Measurements from ENCODE around the gene UNC119B.
A peak's percentile ranks its signal among the peaks of the same experiment; 100 is the strongest.

The UNC119B gene

DNA sequence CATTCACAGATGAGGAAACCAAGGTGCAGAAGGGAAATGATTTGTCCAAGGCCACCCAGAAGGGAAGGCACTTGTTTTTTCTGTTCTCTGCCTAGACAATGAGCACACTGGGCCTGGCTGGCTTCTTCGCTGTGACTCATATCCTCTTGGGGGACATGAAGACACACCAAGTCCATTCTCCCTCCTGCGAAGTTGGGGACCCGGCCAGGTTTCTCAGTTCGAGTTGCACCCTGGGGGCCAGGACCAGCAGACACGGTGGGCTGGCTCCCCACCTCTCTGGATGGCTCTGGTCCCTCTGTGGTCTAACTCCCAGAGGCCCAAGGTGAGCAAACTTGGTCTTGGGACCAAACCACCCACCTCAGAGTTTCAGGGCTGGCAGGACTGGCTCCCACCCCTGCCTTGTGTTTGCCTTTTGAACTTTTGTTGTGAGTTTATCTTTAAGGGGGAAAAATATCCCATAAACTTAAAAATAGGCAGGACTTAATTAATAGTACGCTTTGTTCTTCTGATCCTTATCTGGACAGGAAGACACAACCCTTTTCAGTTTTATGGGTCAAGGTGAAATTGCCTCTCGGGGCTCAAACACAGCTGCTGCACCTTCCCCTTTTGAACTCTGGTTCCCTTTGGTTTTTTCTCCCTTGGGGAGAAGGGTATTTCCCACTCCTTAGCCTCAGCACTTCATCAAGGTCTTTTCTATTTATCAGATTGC lies 32.3 kb upstream of the UNC119B start:
- Mint-ChIP-seq H3K4me1 (no peaks in the 10 kb centered on the region), H3K4me3 (no peak overlapping the region), H3K27me3 (ENCODE audit: low read depth, poor library complexity) (peaks cover 5% of the 10 kb centered on the region), H3K27ac (no peak overlapping the region), H3K9me3 (no peaks in the 10 kb centered on the region), H3K36me3 (ENCODE audit: low read depth) (no peaks in the 10 kb centered on the region)
- no peak for TF ChIP-seq CTCF (IDR thresholded peaks at IDR 0.05)
- no peak for DNase-seq

DNA sequence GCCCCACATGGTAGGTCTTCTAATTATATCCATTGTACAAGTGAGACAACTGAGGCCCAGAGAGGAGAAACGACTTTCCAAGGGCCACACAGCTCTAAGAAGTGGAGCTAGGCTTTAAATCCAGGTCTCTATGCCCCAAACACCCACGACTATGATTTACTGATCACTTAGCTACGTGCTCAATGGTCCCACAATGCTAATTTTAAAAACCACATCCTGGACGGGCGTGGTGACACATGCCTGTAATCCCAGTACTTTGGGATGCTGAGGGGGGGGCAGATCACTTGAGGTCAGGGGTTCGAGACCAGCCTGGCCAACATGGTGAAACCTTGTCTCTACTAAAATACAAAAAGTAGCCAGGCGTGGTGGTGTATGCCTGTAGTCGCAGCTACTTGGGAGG lies 31.7 kb upstream of the UNC119B start:
- H3K4me1 Mint-ChIP-seq, result no peaks in the 10 kb centered on the region
- no peak for DNase-seq
- no peaks in the 10 kb centered on the region for H3K36me3 Mint-ChIP-seq (ENCODE audit: low read depth)
- no peak overlapping the region for H3K27ac Mint-ChIP-seq
- H3K4me3 Mint-ChIP-seq, result no peak overlapping the region
- no peak for TF ChIP-seq CTCF (IDR thresholded peaks at IDR 0.05)
- no peaks in the 10 kb centered on the region for H3K9me3 Mint-ChIP-seq
- peaks cover 5% of the 10 kb centered on the region for H3K27me3 Mint-ChIP-seq (ENCODE audit: low read depth, poor library complexity)

GRCh38 chr12:120680165-120680738 lies 30.0 kb upstream of the UNC119B start:
- Mint-ChIP-seq H3K27ac (no peak overlapping the region), H3K9me3 (no peaks in the 10 kb centered on the region), H3K4me1 (no peaks in the 10 kb centered on the region), H3K36me3 (ENCODE audit: low read depth) (no peaks in the 10 kb centered on the region), H3K4me3 (no peak overlapping the region), H3K27me3 (ENCODE audit: low read depth, poor library complexity) (peaks cover 4% of the 10 kb centered on the region)
- no peak for TF ChIP-seq CTCF (IDR thresholded peaks at IDR 0.05)
- no peak for DNase-seq

DNA sequence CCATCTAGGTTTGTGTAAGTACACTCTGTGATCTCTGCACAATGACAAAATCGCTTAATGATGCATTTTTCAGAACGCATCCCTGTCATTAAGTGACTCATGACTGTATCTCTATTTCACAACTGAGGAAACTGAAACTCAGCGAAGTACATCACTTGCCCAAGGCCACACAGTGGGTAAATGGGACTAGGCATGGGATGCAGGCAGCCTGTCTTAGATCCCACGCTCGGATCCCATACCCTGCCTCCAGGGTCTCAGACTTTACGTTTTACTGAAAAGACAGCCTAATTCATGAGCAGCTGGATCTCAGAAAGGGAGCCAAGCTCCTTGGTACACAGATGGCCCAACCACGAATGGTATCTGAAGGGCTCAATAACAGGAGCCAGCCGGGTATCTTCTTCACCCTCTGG lies 25.7 kb upstream of the UNC119B start:
- Mint-ChIP-seq H3K4me3 (peak overlapping the region; percentile 18), H3K36me3 (ENCODE audit: low read depth) (no peaks in the 10 kb centered on the region), H3K4me1 (peaks cover 20% of the 10 kb centered on the region), H3K27me3 (ENCODE audit: low read depth, poor library complexity) (no peaks in the 10 kb centered on the region), H3K9me3 (no peaks in the 10 kb centered on the region), H3K27ac (no peak overlapping the region)
- no peak for TF ChIP-seq CTCF (IDR thresholded peaks at IDR 0.05)
- no peak for DNase-seq

GRCh38 chr12:120685522-120685921 lies 24.7 kb upstream of the UNC119B start:
- Mint-ChIP-seq H3K4me1 (peaks cover 30% of the 10 kb centered on the region), H3K36me3 (ENCODE audit: low read depth) (no peaks in the 10 kb centered on the region), H3K4me3 (peak overlapping the region; percentile 91), H3K9me3 (no peaks in the 10 kb centered on the region), H3K27ac (no peak overlapping the region), H3K27me3 (ENCODE audit: low read depth, poor library complexity) (no peaks in the 10 kb centered on the region)
- no peak for DNase-seq
- TF ChIP-seq CTCF (IDR thresholded peaks at IDR 0.05), result no peak
